ENCODE results near the gene CASD1.

CASD1 gene

DNA sequence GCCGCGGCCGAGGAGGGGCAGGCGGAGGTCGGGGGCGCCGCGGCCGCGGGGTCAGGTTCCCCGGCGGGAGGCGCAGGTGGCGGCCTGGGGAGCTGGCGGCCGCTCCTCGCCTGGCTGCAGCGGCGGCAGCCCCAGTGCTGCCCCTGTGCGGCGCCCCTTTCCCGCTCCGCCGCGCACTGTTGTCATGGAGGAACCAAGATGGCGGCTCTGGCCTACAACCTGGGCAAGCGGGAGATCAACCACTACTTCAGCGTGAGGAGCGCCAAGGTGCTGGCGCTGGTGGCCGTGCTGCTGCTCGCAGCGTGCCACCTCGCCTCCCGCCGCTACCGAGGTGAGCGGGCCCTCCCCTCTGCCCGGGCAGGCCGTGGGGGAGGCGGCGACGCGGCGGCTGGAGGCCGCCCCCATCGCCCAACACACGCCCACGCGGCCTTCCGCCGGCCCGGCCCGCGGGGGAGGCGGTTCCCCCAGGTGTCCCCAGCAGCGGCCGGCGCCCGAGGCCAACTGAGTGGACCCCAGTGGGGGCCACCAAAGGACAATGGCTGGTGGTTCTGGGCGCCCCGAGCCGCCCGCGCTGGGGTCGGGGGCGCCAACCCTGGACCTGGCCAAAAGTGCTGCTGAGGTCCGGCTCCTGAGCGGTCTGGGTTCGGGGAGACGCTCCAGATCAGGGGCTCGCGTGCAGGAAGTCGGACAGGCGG, 425 bp downstream of the CASD1 start:
- no peaks in the 10 kb centered on the region for H3K9me3 ChIP-seq (ENCODE audit: insufficient read depth, low read length)
- no peaks in the 10 kb centered on the region for H4K20me1 ChIP-seq (ENCODE audit: insufficient read depth, low read length)
- no peak for TF ChIP-seq EZH2phosphoT487 (IDR thresholded peaks at IDR 0.05; ENCODE audit: low read depth)
- TF ChIP-seq, protein P1, sequence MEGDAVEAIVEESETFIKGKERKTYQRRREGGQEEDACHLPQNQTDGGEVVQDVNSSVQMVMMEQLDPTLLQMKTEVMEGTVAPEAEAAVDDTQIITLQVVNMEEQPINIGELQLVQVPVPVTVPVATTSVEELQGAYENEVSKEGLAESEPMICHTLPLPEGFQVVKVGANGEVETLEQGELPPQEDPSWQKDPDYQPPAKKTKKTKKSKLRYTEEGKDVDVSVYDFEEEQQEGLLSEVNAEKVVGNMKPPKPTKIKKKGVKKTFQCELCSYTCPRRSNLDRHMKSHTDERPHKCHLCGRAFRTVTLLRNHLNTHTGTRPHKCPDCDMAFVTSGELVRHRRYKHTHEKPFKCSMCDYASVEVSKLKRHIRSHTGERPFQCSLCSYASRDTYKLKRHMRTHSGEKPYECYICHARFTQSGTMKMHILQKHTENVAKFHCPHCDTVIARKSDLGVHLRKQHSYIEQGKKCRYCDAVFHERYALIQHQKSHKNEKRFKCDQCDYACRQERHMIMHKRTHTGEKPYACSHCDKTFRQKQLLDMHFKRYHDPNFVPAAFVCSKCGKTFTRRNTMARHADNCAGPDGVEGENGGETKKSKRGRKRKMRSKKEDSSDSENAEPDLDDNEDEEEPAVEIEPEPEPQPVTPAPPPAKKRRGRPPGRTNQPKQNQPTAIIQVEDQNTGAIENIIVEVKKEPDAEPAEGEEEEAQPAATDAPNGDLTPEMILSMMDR (IDR thresholded peaks at IDR 0.05; ENCODE audit: low read depth, low read length) = peak; percentile 15; the same call in 1 of the 2 replicates
- H3K4me2 ChIP-seq (ENCODE audit: low read length) = peak overlapping the region; percentile 99
- H3K79me2 ChIP-seq (ENCODE audit: low read length) = peaks cover 50% of the 10 kb centered on the region
- peak overlapping the region; percentile 89 for H3K4me3 ChIP-seq (ENCODE audit: low read length)
- H3K27ac ChIP-seq (ENCODE audit: low read length) = peak overlapping the region; percentile 65
- H3K36me3 ChIP-seq (replicated peaks; ENCODE audit: low read depth, low read length) = no peaks in the 10 kb centered on the region
- H2AFZ ChIP-seq (ENCODE audit: low read depth, low read length) = peak overlapping the region; percentile 77
- H3K4me1 ChIP-seq (ENCODE audit: low read length) = peaks cover 19% of the 10 kb centered on the region
- peak overlapping the region; percentile 91 for H3K9ac ChIP-seq (ENCODE audit: low read length)
- no peaks in the 10 kb centered on the region for H3K27me3 ChIP-seq (ENCODE audit: low read depth, low read length)

DNA sequence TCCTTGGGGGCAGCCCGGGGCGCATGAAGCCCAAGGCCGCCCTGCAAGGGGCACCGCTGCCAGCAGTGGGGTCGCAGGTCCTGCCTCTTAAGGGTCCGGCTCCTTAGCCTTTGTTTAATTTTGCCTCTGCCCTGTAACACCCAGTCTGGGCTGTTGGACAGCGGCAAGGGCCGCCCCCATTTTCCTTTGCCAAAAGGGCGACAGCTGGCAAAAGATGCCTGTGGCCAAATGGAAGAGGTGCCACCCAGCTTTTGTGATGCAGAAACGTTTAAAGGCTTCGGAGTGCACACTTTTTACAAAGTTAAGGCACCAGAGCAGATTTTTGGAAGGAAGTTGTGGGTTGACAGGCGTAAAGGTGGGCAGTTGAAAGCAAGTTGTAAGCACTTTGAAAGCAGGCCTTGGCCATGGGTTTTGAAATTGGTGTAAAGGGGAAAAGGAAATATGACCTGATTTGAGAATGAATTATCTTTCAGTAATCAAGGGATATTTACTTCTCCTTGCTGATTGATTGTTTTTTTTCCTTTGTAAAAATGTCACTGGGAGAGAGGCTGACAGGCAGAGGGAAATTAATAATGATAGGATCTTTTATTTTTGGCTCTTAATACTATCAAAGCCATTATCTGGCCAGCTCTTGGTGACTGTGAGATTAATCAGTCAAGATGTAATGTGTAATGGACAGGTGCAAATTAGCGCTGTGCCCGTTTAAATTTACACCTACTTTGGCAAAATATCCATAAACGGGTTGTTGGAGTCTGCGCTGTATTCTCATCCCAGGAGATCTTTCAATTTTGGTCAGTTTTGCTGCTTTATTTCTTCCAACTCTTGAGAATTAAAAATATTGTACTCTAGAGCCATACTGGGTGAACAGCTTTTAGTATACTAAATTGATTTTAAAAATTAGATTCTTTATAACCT, 1.2 kb downstream of the CASD1 start:
- Histone ChIP-seq H3K4me3 (ENCODE audit: low read length) (peak overlapping the region; percentile 89), H3K27me3 (ENCODE audit: low read depth, low read length) (no peaks in the 10 kb centered on the region), H2AFZ (ENCODE audit: low read depth, low read length) (peak overlapping the region; percentile 77), H3K36me3 (replicated peaks; ENCODE audit: low read depth, low read length) (no peaks in the 10 kb centered on the region), H3K9ac (ENCODE audit: low read length) (peak overlapping the region; percentile 91), H3K27ac (ENCODE audit: low read length) (peak overlapping the region; percentile 65), H4K20me1 (ENCODE audit: insufficient read depth, low read length) (no peaks in the 10 kb centered on the region), H3K4me1 (ENCODE audit: low read length) (peaks cover 14% of the 10 kb centered on the region), H3K9me3 (ENCODE audit: insufficient read depth, low read length) (no peaks in the 10 kb centered on the region), H3K4me2 (ENCODE audit: low read length) (peak overlapping the region; percentile 91), H3K79me2 (ENCODE audit: low read length) (peaks cover 58% of the 10 kb centered on the region)
- TF ChIP-seq EZH2phosphoT487 (IDR thresholded peaks at IDR 0.05; ENCODE audit: low read depth) = no peak
- TF ChIP-seq, protein P1 (IDR thresholded peaks at IDR 0.05; ENCODE audit: low read depth, low read length) = no peak

GRCh38 chr7:94511718-94512117, 2.1 kb downstream of the CASD1 start:
- TF ChIP-seq, protein P1 (IDR thresholded peaks at IDR 0.05; ENCODE audit: low read depth, low read length) = no peak
- no peak for TF ChIP-seq EZH2phosphoT487 (IDR thresholded peaks at IDR 0.05; ENCODE audit: low read depth)
- Histone ChIP-seq H3K4me3 (ENCODE audit: low read length) (no peak overlapping the region), H3K27me3 (ENCODE audit: low read depth, low read length) (no peaks in the 10 kb centered on the region), H3K79me2 (ENCODE audit: low read length) (peaks cover 61% of the 10 kb centered on the region), H3K27ac (ENCODE audit: low read length) (no peak overlapping the region), H4K20me1 (ENCODE audit: insufficient read depth, low read length) (no peaks in the 10 kb centered on the region), H2AFZ (ENCODE audit: low read depth, low read length) (no peak overlapping the region), H3K9me3 (ENCODE audit: insufficient read depth, low read length) (no peaks in the 10 kb centered on the region), H3K4me2 (ENCODE audit: low read length) (no peak overlapping the region), H3K9ac (ENCODE audit: low read length) (no peak overlapping the region), H3K36me3 (replicated peaks; ENCODE audit: low read depth, low read length) (no peaks in the 10 kb centered on the region), H3K4me1 (ENCODE audit: low read length) (peaks cover 14% of the 10 kb centered on the region)

Data from OCI-LY3 (cell line).